Nephron (organoid): ENCODE data around the gene SEMA3A.

Experiments
- H3K27ac Mint-ChIP-seq, 3 experiments: 2 replicates each; pipeline ENCODE4 v1.8.0; 2020; ENCODE audit warnings: mixed read lengths in 3 of 3, mild to moderate bottlenecking in 2 of 3, moderate library complexity in 1 of 3
- H3K27me3 Mint-ChIP-seq: 2 replicates; pipeline ENCODE4 v1.8.0; 2021; ENCODE audit warnings: low read depth, mild to moderate bottlenecking, moderate library complexity, mixed read lengths
- H3K36me3 Mint-ChIP-seq: 2 replicates; pipeline ENCODE4 v1.8.0; 2020; ENCODE audit warnings: low read depth, mixed read lengths
- H3K4me1 Mint-ChIP-seq: 2 replicates; pipeline ENCODE4 v1.8.0; 2020; ENCODE audit warnings: mixed read lengths
- H3K4me3 Mint-ChIP-seq, 3 experiments: 2 replicates each; pipeline ENCODE4 v1.8.0; 2020; ENCODE audit warnings: mild to moderate bottlenecking in 3 of 3, mixed read lengths in 3 of 3, moderate library complexity in 2 of 3
- H3K9me3 Mint-ChIP-seq: 2 replicates; pipeline ENCODE4 v1.8.0; 2020; ENCODE audit warnings: mixed read lengths
- TF ChIP-seq, protein P1 (sequence below), 3 experiments: fragments of 200-600 bp; sonication (generic); IDR thresholded peaks; one replicate each; pipeline ENCODE4 v1.5.0; 2021; ENCODE audit warnings: antibody characterized with exemption in 3 of 3; ENCODE audit not compliant: unreplicated experiment in 3 of 3

Gene SEMA3A

DNA sequence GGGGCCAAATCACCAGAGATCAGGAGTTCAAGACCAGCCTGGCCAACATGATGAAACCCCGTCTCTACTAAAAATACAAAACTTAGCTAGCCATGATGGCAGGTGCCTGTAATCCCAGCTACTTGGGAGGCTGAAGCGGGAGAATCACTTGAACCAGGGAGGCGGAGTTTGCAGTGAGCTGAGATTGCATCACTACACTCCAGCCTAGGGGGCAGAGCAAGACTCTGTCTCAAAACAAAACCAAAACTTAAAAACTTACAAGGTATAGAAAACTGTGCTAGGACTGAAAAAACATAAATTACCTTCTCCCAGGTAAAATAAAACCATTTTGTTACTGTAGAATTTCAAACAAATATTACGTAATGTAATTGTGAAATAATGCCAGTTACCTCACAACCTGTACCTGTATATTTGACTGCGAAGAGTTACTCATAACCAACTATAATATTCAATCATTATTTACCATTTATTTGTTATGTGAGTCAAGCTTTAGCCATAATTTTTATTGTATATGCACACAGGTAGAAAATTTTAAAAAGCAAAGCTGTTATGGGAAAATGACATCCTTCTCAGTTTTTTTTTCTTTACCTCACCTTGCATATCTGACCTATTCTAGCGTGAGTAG is 180.9 kb downstream of the SEMA3A start:
- no peaks in the 10 kb centered on the region for H3K27me3 Mint-ChIP-seq
- H3K4me3 Mint-ChIP-seq, result no peak overlapping the region
- H3K4me1 Mint-ChIP-seq, result no peaks in the 10 kb centered on the region
- no peak overlapping the region for H3K27ac Mint-ChIP-seq
- peaks cover 6% of the 10 kb centered on the region for H3K36me3 Mint-ChIP-seq
- TF ChIP-seq, protein P1, sequence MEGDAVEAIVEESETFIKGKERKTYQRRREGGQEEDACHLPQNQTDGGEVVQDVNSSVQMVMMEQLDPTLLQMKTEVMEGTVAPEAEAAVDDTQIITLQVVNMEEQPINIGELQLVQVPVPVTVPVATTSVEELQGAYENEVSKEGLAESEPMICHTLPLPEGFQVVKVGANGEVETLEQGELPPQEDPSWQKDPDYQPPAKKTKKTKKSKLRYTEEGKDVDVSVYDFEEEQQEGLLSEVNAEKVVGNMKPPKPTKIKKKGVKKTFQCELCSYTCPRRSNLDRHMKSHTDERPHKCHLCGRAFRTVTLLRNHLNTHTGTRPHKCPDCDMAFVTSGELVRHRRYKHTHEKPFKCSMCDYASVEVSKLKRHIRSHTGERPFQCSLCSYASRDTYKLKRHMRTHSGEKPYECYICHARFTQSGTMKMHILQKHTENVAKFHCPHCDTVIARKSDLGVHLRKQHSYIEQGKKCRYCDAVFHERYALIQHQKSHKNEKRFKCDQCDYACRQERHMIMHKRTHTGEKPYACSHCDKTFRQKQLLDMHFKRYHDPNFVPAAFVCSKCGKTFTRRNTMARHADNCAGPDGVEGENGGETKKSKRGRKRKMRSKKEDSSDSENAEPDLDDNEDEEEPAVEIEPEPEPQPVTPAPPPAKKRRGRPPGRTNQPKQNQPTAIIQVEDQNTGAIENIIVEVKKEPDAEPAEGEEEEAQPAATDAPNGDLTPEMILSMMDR (IDR thresholded peaks at IDR 0.05; ENCODE audit: unreplicated experiment in 3 of 3), result no peak
- H3K9me3 Mint-ChIP-seq, result no peaks in the 10 kb centered on the region

DNA sequence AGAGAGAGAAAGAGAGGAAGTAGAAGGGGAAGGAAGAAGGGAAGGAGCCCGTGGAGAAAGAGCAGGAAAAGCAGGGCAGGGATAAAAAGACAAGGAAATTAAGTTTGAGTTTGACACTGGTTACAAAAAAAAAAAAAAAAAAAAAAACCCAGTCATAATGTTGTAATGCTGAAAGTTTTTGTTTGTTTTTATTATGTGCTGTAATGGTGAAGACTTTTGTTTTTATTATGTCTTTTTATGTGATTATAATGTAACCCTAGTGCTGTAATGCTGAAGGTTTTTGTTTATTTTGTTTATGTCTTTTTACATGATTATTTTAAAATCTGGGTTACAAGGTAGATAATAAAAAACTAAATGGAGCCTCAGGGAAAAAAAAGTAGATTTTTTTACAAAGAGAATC is 184.8 kb downstream of the SEMA3A start:
- no peak overlapping the region for H3K4me3 Mint-ChIP-seq
- H3K4me1 Mint-ChIP-seq, result no peaks in the 10 kb centered on the region
- no peak overlapping the region for H3K27ac Mint-ChIP-seq
- no peaks in the 10 kb centered on the region for H3K9me3 Mint-ChIP-seq
- H3K36me3 Mint-ChIP-seq, result peaks cover 25% of the 10 kb centered on the region
- TF ChIP-seq, protein P1 (IDR thresholded peaks at IDR 0.05; ENCODE audit: unreplicated experiment in 3 of 3), result no peak
- H3K27me3 Mint-ChIP-seq, result no peaks in the 10 kb centered on the region

DNA sequence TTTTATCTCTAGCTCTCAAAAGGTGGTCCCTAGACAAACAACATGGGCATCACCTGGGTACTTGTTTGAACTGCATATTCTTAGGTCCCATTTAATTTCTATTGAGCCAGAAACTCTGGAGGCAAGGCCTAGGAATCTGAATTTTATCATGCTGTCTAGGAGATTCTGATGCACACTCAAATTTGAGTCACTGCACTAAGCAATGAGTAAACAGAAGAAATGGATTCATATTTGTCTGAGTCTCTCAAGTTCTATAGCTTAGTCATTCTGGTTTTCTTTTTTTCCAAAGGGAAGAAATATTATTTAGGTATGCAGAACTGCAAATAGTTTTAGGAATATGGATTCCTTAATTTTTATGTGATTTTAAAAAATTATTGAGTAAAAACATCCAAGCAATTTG is 185.5 kb downstream of the SEMA3A start:
- TF ChIP-seq, protein P1 (IDR thresholded peaks at IDR 0.05; ENCODE audit: unreplicated experiment in 3 of 3), result no peak
- no peak overlapping the region for H3K4me3 Mint-ChIP-seq
- H3K4me1 Mint-ChIP-seq, result no peaks in the 10 kb centered on the region
- H3K9me3 Mint-ChIP-seq, result no peaks in the 10 kb centered on the region
- no peak overlapping the region for H3K27ac Mint-ChIP-seq
- H3K36me3 Mint-ChIP-seq, result peaks cover 26% of the 10 kb centered on the region
- H3K27me3 Mint-ChIP-seq, result no peaks in the 10 kb centered on the region

DNA sequence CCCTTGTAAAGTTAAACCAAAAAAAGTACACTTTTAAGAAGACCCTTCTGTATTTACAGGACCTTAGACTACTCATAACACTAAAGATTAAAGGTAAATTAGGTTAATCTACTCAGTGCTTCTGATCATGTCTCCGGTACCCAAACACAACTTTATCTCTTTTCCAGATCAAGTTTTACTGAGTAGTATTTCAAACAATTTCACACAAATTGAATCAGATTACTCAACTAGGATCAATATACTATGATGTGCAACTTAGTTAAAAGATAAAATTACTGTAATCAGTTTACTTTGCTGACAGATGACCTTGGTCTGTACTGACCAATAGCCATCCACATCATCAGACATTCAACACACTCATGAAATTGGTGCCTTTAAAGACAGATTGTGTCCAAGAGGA is 191.4 kb downstream of the SEMA3A start:
- TF ChIP-seq, protein P1 (IDR thresholded peaks at IDR 0.05; ENCODE audit: unreplicated experiment in 3 of 3), result no peak
- no peaks in the 10 kb centered on the region for H3K27me3 Mint-ChIP-seq
- H3K4me3 Mint-ChIP-seq, result no peak overlapping the region
- peaks cover 33% of the 10 kb centered on the region for H3K36me3 Mint-ChIP-seq
- no peaks in the 10 kb centered on the region for H3K9me3 Mint-ChIP-seq
- H3K4me1 Mint-ChIP-seq, result no peaks in the 10 kb centered on the region
- H3K27ac Mint-ChIP-seq, result peak overlapping the region in 1 of 3 experiments; percentile 14

DNA sequence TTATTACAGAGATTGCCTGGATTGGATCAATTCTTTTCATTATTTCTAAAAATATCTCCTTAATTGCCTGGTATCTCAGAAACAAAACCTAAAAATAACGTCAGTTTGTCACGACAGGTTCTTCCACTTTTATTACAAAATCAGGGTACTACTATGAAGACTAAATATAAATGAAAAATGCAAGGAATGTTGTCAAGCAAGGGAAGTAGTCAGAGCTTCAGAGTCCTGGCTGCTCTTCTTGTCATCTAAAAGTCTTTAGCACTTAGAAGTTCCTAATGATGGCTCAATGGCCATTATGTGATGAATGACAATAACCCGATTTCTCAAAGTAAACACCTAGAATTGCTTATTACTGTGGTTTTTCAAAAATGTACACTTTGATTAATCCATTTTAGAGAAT is 192.2 kb downstream of the SEMA3A start:
- H3K9me3 Mint-ChIP-seq, result no peaks in the 10 kb centered on the region
- TF ChIP-seq, protein P1 (IDR thresholded peaks at IDR 0.05; ENCODE audit: unreplicated experiment in 3 of 3), result no peak
- no peak overlapping the region for H3K4me3 Mint-ChIP-seq
- no peak overlapping the region for H3K27ac Mint-ChIP-seq
- H3K4me1 Mint-ChIP-seq, result no peaks in the 10 kb centered on the region
- peaks cover 34% of the 10 kb centered on the region for H3K36me3 Mint-ChIP-seq
- H3K27me3 Mint-ChIP-seq, result no peaks in the 10 kb centered on the region

DNA sequence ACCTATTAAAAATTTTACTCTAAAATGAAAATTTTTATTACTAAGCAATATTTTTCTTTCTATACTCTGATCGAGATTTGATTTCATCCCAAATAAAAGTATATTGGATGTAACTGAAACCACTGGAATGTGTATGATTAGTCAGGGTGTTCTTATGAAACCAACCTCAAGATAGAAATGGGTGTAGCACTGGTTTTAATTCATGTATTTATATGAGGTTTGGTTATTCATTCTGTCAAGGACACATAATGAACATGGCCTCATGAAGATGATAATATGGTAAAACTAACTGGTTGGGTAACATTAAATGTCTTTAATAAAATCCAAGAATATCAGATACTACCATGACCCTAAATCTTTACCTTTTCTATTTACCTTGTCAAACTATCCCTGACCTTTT is 197.7 kb downstream of the SEMA3A start:
- Mint-ChIP-seq H3K9me3 (peaks cover 3% of the 10 kb centered on the region), H3K4me3 (no peak overlapping the region), H3K4me1 (no peaks in the 10 kb centered on the region), H3K27ac (no peak overlapping the region), H3K36me3 (peaks cover 35% of the 10 kb centered on the region), H3K27me3 (no peaks in the 10 kb centered on the region)
- TF ChIP-seq, protein P1 (IDR thresholded peaks at IDR 0.05; ENCODE audit: unreplicated experiment in 3 of 3), result no peak
